Astrocyte (in vitro differentiated cells and primary cell): ENCODE measurements around the gene CELF2.

Experiments
- EZH2 ChIP-seq: IDR thresholded peaks from 2 replicates; pipeline ENCODE4 v1.6.1; 2012; ENCODE audit warnings: mild to moderate bottlenecking, low read length, inconsistent platforms; ENCODE audit not compliant: insufficient read depth
- TF ChIP-seq, protein P1 (sequence below): IDR thresholded peaks from 2 replicates; pipeline ENCODE4 v1.5.1; 2011; ENCODE audit warnings: low read depth, mild to moderate bottlenecking, inconsistent platforms, low read length, moderate library complexity; ENCODE audit not compliant: insufficient read depth

DNA sequence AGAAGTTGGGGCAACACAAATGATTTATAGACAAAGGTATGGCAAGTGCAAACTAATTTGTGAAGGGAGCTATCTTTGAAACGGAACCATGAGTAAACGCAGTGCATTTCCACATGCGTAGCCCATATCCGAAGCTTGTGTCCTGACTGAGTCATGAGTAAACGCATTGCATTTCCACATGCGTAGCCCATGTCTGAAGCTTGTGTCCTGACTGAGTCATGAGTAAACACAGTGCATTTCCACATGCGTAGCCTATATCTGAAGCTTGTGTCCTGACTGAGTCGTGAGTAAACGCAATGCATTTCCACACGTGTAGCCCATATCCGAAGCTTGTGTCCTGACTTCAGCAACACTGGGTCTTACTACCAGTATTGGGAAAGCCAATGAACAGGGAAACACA lies 95.0 kb downstream of the CELF2 start:
- TF ChIP-seq EZH2 = no peak
- TF ChIP-seq, protein P1, sequence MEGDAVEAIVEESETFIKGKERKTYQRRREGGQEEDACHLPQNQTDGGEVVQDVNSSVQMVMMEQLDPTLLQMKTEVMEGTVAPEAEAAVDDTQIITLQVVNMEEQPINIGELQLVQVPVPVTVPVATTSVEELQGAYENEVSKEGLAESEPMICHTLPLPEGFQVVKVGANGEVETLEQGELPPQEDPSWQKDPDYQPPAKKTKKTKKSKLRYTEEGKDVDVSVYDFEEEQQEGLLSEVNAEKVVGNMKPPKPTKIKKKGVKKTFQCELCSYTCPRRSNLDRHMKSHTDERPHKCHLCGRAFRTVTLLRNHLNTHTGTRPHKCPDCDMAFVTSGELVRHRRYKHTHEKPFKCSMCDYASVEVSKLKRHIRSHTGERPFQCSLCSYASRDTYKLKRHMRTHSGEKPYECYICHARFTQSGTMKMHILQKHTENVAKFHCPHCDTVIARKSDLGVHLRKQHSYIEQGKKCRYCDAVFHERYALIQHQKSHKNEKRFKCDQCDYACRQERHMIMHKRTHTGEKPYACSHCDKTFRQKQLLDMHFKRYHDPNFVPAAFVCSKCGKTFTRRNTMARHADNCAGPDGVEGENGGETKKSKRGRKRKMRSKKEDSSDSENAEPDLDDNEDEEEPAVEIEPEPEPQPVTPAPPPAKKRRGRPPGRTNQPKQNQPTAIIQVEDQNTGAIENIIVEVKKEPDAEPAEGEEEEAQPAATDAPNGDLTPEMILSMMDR = no peak
